GM23338 (cell line): ENCODE results near the gene TRPM3. TPM values are rescaled to one million over a fixed set of nuclear protein-coding genes. Genes with fewer than 3 reads are reported as not detected.

ENCODE experiments used
- ATAC-seq: fragments of 200-7000 bp; cut with Tn5 transposase; 3 replicates; pipeline ENCODE4 v1.9.1; 2020
- DNase-seq: peaks from one replicate; pipeline ENCODE4 v3.0.0-alpha.2; 2015; ENCODE audit warnings: low spot score
- H2AFZ ChIP-seq: fragments of 200-600 bp; sonication (generic); 2 replicates; pipeline ENCODE4 v1.8.0; 2016; ENCODE audit warnings: antibody characterized with exemption, mild to moderate bottlenecking, moderate library complexity
- H3F3A ChIP-seq: fragments of 200-600 bp; sonication (generic); replicated peaks from 2 replicates; pipeline ENCODE4 v1.8.0; 2017; ENCODE audit warnings: antibody characterized with exemption, mixed run types, low read depth
- H3K27ac ChIP-seq: fragments of 200-600 bp; sonication (generic); 2 replicates; pipeline ENCODE4 v1.6.1; 2016; ENCODE audit warnings: low read depth
- H3K27me3 ChIP-seq: fragments of 200-600 bp; sonication (generic); 2 replicates; pipeline ENCODE4 v1.8.0; 2016; ENCODE audit warnings: mild to moderate bottlenecking, mixed run types, moderate library complexity; ENCODE audit not compliant: insufficient read depth
- H3K36me3 ChIP-seq: fragments of 200-600 bp; sonication (generic); 2 replicates; pipeline ENCODE4 v1.8.0; 2016; ENCODE audit warnings: mild to moderate bottlenecking; ENCODE audit not compliant: insufficient read depth
- H3K4me1 ChIP-seq: fragments of 200-600 bp; sonication (generic); 2 replicates; pipeline ENCODE4 v1.8.0; 2016; ENCODE audit warnings: mild to moderate bottlenecking, moderate library complexity; ENCODE audit not compliant: insufficient read depth
- H3K4me2 ChIP-seq: fragments of 200-600 bp; sonication (generic); 2 replicates; pipeline ENCODE4 v1.7.1; 2017; ENCODE audit warnings: mixed run types
- H3K4me3 ChIP-seq: fragments of 200-600 bp; sonication (generic); 2 replicates; pipeline ENCODE4 v1.6.1; 2016; ENCODE audit warnings: mixed run types
- H3K79me2 ChIP-seq: fragments of 200-600 bp; sonication (generic); replicated peaks from 2 replicates; pipeline ENCODE4 v1.8.0; 2017; ENCODE audit warnings: mild to moderate bottlenecking; ENCODE audit not compliant: insufficient read depth
- H3K9me2 ChIP-seq: fragments of 200-600 bp; sonication (generic); 2 replicates; pipeline ENCODE4 v1.8.0; 2017; ENCODE audit not compliant: insufficient read depth
- H4K20me1 ChIP-seq: fragments of 200-600 bp; sonication (generic); replicated peaks from 2 replicates; pipeline ENCODE4 v1.8.0; 2017; ENCODE audit warnings: mild to moderate bottlenecking; ENCODE audit not compliant: insufficient read depth
- H3K27ac Mint-ChIP-seq: 2 replicates; pipeline ENCODE4 v1.8.0; 2020; ENCODE audit warnings: inconsistent platforms, mild to moderate bottlenecking, moderate library complexity, mixed read lengths
- H3K27me3 Mint-ChIP-seq: 3 replicates; pipeline ENCODE4 v1.8.0; 2022; ENCODE audit warnings: low read depth, mild to moderate bottlenecking, moderate library complexity, mixed read lengths, inconsistent platforms; ENCODE audit not compliant: insufficient read depth, poor library complexity
- H3K36me3 Mint-ChIP-seq: 3 replicates; pipeline ENCODE4 v1.8.0; 2021; ENCODE audit warnings: low read depth, mild to moderate bottlenecking, inconsistent platforms, moderate library complexity, mixed read lengths
- H3K4me1 Mint-ChIP-seq: 3 replicates; pipeline ENCODE4 v1.8.0; 2020; ENCODE audit warnings: mild to moderate bottlenecking, inconsistent platforms, mixed read lengths
- H3K4me3 Mint-ChIP-seq: 3 replicates; pipeline ENCODE4 v1.8.0; 2021; ENCODE audit warnings: moderate library complexity, mild to moderate bottlenecking, inconsistent platforms, mixed read lengths
- H3K9me3 Mint-ChIP-seq: 3 replicates; pipeline ENCODE4 v1.8.0; 2020; ENCODE audit warnings: moderate library complexity, mild to moderate bottlenecking, inconsistent platforms, mixed read lengths
- JUNB ChIP-seq: IDR thresholded peaks from one replicate; pipeline ENCODE4 v1.6.1; 2016; ENCODE audit warnings: antibody characterized with exemption; ENCODE audit not compliant: unreplicated experiment
- NANOG ChIP-seq: IDR thresholded peaks from 2 replicates; pipeline ENCODE4 v1.6.1; 2016; ENCODE audit warnings: antibody characterized with exemption, borderline replicate concordance
- POLR2AphosphoS5 ChIP-seq: IDR thresholded peaks from 2 replicates; pipeline ENCODE4 v1.6.1; 2016; ENCODE audit warnings: antibody characterized with exemption, low read depth
- REST ChIP-seq: IDR thresholded peaks from one replicate; pipeline ENCODE4 v1.6.1; 2018; ENCODE audit warnings: antibody characterized with exemption; ENCODE audit not compliant: unreplicated experiment
- ZNF331 ChIP-seq: fragments of 250-450 bp; sonication (Bioruptor Pico); IDR thresholded peaks from 2 replicates; pipeline ENCODE4 v1.5.0; 2020; ENCODE audit warnings: low read depth, mild to moderate bottlenecking, moderate library complexity
- polyA plus RNA-seq: library from polyadenylated mRNA; unstranded; fragments of >200 nt; fragmentation: Nextera tagmentation; extraction: Ambion mirVana; gene quantifications from 2 replicates; pipeline ENCODE4 v1.2.1, GENCODE V29; 2016
- total RNA-seq: library from RNA; depleted of rRNA; stranded (reverse); fragments of >200 nt; shearing (Covaris generic); gene quantifications from 2 replicates; pipeline ENCODE4 v1.2.3, GENCODE V29; 2014
- TF ChIP-seq, protein P1 (sequence below): fragments of 250-450 bp; sonication (Bioruptor Pico); IDR thresholded peaks from 2 replicates; pipeline ENCODE4 v1.5.0; 2020; ENCODE audit warnings: mild to moderate bottlenecking, moderate library complexity
- TF ChIP-seq, protein P2 (sequence below), 2 experiments: fragments of 200-600 bp in 1 of 2; sonication (generic) in 1 of 2; conservative IDR thresholded peaks; 2 replicates each; pipeline versions ENCODE4 v1.5.1 to v1.6.1; 2016 to 2017; ENCODE audit warnings: antibody characterized with exemption in 2 of 2, low read depth in 2 of 2, mild to moderate bottlenecking in 2 of 2, moderate library complexity in 1 of 2

TRPM3 gene
- total and polyA plus RNA-seq, 2 experiments from 2014 or later: 2.8 to 8.2 TPM

DNA sequence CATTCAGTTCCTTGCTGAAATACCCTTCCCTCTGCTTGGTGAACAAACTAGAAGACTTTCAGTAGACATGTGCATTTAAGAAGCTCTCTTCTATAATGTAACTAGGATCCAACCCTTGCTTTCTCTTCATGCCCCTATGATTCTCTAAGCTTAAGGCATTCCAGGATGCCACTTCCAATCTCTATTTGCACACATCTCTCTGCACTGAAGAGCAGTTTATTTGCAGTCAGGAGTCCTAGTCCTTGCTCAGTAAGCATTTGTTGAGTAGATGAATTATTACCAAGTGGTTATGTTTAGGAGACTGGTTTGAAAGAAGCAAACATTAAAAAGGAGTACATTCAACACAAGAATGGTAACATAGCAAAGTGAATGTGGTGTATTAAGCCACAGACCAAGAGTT, 432.7 kb downstream of the TRPM3 start (continued):
- no peak for TF ChIP-seq REST
- TF ChIP-seq NANOG: no peak
- TF ChIP-seq ZNF331 (CRISPR knock-in tag): no peak
- TF ChIP-seq, protein P1, sequence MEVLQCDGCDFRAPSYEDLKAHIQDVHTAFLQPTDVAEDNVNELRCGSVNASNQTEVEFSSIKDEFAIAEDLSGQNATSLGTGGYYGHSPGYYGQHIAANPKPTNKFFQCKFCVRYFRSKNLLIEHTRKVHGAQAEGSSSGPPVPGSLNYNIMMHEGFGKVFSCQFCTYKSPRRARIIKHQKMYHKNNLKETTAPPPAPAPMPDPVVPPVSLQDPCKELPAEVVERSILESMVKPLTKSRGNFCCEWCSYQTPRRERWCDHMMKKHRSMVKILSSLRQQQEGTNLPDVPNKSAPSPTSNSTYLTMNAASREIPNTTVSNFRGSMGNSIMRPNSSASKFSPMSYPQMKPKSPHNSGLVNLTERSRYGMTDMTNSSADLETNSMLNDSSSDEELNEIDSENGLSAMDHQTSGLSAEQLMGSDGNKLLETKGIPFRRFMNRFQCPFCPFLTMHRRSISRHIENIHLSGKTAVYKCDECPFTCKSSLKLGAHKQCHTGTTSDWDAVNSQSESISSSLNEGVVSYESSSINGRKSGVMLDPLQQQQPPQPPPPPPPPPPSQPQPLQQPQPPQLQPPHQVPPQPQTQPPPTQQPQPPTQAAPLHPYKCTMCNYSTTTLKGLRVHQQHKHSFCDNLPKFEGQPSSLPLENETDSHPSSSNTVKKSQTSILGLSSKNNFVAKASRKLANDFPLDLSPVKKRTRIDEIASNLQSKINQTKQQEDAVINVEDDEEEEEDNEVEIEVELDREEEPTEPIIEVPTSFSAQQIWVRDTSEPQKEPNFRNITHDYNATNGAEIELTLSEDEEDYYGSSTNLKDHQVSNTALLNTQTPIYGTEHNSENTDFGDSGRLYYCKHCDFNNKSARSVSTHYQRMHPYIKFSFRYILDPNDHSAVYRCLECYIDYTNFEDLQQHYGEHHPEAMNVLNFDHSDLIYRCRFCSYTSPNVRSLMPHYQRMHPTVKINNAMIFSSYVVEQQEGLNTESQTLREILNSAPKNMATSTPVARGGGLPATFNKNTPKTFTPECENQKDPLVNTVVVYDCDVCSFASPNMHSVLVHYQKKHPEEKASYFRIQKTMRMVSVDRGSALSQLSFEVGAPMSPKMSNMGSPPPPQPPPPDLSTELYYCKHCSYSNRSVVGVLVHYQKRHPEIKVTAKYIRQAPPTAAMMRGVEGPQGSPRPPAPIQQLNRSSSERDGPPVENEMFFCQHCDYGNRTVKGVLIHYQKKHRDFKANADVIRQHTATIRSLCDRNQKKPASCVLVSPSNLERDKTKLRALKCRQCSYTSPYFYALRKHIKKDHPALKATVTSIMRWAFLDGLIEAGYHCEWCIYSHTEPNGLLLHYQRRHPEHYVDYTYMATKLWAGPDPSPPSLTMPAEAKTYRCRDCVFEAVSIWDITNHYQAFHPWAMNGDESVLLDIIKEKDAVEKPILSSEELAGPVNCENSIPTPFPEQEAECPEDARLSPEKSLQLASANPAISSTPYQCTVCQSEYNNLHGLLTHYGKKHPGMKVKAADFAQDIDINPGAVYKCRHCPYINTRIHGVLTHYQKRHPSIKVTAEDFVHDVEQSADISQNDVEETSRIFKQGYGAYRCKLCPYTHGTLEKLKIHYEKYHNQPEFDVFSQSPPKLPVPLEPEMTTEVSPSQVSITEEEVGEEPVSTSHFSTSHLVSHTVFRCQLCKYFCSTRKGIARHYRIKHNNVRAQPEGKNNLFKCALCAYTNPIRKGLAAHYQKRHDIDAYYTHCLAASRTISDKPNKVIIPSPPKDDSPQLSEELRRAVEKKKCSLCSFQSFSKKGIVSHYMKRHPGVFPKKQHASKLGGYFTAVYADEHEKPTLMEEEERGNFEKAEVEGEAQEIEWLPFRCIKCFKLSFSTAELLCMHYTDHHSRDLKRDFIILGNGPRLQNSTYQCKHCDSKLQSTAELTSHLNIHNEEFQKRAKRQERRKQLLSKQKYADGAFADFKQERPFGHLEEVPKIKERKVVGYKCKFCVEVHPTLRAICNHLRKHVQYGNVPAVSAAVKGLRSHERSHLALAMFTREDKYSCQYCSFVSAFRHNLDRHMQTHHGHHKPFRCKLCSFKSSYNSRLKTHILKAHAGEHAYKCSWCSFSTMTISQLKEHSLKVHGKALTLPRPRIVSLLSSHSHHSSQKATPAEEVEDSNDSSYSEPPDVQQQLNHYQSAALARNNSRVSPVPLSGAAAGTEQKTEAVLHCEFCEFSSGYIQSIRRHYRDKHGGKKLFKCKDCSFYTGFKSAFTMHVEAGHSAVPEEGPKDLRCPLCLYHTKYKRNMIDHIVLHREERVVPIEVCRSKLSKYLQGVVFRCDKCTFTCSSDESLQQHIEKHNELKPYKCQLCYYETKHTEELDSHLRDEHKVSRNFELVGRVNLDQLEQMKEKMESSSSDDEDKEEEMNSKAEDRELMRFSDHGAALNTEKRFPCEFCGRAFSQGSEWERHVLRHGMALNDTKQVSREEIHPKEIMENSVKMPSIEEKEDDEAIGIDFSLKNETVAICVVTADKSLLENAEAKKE (CRISPR knock-in tag): no peak
- TF ChIP-seq JUNB: no peak
- TF ChIP-seq POLR2AphosphoS5: no peak

- Mint-ChIP-seq H3K4me3 (no peak overlapping the region), H3K4me1 (no peaks in the 10 kb centered on the region), H3K9me3 (no peaks in the 10 kb centered on the region), H3K27ac (no peak overlapping the region), H3K27me3 (peaks cover 3% of the 10 kb centered on the region), H3K36me3 (no peaks in the 10 kb centered on the region)
- Histone ChIP-seq H3F3A (no peaks in the 10 kb centered on the region), H3K36me3 (no peaks in the 10 kb centered on the region), H3K4me1 (no peaks in the 10 kb centered on the region), H3K9me2 (no peaks in the 10 kb centered on the region), H3K4me2 (no peak overlapping the region), H2AFZ (no peak overlapping the region), H3K27me3 (no peaks in the 10 kb centered on the region), H3K79me2 (no peaks in the 10 kb centered on the region), H3K4me3 (no peak overlapping the region), H3K27ac (no peak overlapping the region), H4K20me1 (no peaks in the 10 kb centered on the region)
- TF ChIP-seq NANOG: no peak
- TF ChIP-seq, protein P2, sequence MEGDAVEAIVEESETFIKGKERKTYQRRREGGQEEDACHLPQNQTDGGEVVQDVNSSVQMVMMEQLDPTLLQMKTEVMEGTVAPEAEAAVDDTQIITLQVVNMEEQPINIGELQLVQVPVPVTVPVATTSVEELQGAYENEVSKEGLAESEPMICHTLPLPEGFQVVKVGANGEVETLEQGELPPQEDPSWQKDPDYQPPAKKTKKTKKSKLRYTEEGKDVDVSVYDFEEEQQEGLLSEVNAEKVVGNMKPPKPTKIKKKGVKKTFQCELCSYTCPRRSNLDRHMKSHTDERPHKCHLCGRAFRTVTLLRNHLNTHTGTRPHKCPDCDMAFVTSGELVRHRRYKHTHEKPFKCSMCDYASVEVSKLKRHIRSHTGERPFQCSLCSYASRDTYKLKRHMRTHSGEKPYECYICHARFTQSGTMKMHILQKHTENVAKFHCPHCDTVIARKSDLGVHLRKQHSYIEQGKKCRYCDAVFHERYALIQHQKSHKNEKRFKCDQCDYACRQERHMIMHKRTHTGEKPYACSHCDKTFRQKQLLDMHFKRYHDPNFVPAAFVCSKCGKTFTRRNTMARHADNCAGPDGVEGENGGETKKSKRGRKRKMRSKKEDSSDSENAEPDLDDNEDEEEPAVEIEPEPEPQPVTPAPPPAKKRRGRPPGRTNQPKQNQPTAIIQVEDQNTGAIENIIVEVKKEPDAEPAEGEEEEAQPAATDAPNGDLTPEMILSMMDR (conservative IDR thresholded peaks at IDR 0.05; ENCODE audit: low read depth in 2 of 2): no peak
- DNase-seq (no peak), ATAC-seq (no peak)
Measured at GRCh38 chr9:70683841-70684240, 437.6 kb downstream of the TRPM3 start.
